Panc1 (cell line): ENCODE results near the gene JAM2. TPM values are rescaled to one million over a fixed set of nuclear protein-coding genes. Genes with fewer than 3 reads are reported as not detected.

ENCODE experiments used
- ATAC-seq: fragments of 200-7000 bp; cut with Tn5 transposase; 2 replicates; pipeline ENCODE4 v1.9.1; 2020; ENCODE audit warnings: mild to moderate bottlenecking, moderate library complexity
- BruUV-seq: library from RNA; stranded (reverse); fragments of 400-500 nt; replicated peaks from 2 replicates; lab custom pipeline; 2021; lab: Mats Ljungman, UMichigan
- CTCF ChIA-PET: fragments of 300-600 bp; sonication (Branson Sonifier 250); formaldehyde crosslinking; loops from one replicate; lab custom pipeline; 2022; ENCODE audit warnings: antibody characterized with exemption; lab: Charles Lee
- POLR2A ChIA-PET: fragments of 300-600 bp; sonication (Branson Sonifier 250); formaldehyde crosslinking; loops from one replicate; lab custom pipeline; 2022; ENCODE audit warnings: antibody characterized with exemption; lab: Charles Lee
- DNase-seq: peaks from one replicate; pipeline ENCODE4 v3.0.0-alpha.2; 2010; ENCODE audit warnings: low read depth, low spot score
- H3K27ac ChIP-seq: 2 replicates; pipeline ENCODE4 v1.5.1; 2011; ENCODE audit warnings: mild to moderate bottlenecking, low read length, inconsistent platforms
- H3K27me3 ChIP-seq: fragments of 200-500 bp; sonication (Bioruptor generic); 2 replicates; pipeline ENCODE4 v1.6.0; 2014; ENCODE audit warnings: low read length, inconsistent platforms; ENCODE audit not compliant: control insufficient read depth, insufficient read depth
- H3K36me3 ChIP-seq: fragments of 200-500 bp; sonication (Bioruptor generic); 2 replicates; pipeline ENCODE4 v1.5.1; 2014; ENCODE audit warnings: inconsistent platforms, mild to moderate bottlenecking, low read length, moderate library complexity; ENCODE audit not compliant: control insufficient read depth, insufficient read depth
- H3K4me1 ChIP-seq: 2 replicates; pipeline ENCODE4 v1.5.1; 2011; ENCODE audit warnings: inconsistent platforms, mild to moderate bottlenecking, low read length, moderate library complexity; ENCODE audit not compliant: control insufficient read depth, insufficient read depth
- H3K4me3 ChIP-seq, 2 experiments: 2 replicates each; pipeline ENCODE4 v1.5.1; 2011 to 2012; ENCODE audit warnings: low read depth in 2 of 2, low read length in 2 of 2, mild to moderate bottlenecking in 2 of 2, inconsistent platforms in 1 of 2, moderate library complexity in 1 of 2
- H3K9me3 ChIP-seq: fragments of 200-500 bp; sonication (Bioruptor generic); 2 replicates; pipeline ENCODE4 v1.5.1; 2014; ENCODE audit warnings: low read depth, mild to moderate bottlenecking, inconsistent platforms, low read length, moderate library complexity; ENCODE audit not compliant: control insufficient read depth, insufficient read depth
- CTCF ChIP-seq: fragments of 450-650 bp; IDR thresholded peaks from 2 replicates; pipeline ENCODE4 v1.5.1; 2017; ENCODE audit warnings: mild to moderate bottlenecking
- POLR2AphosphoS5 ChIP-seq: IDR thresholded peaks from 2 replicates; pipeline ENCODE4 v1.6.1; 2012; ENCODE audit warnings: mild to moderate bottlenecking, low read depth, low read length, moderate library complexity
- REST ChIP-seq, 2 experiments: IDR thresholded peaks; 2 replicates each; pipeline ENCODE4 v1.6.1; 2011 to 2012; ENCODE audit warnings: low read depth in 2 of 2, control low read depth in 1 of 2, low read length in 1 of 2, mild to moderate bottlenecking in 1 of 2, moderate library complexity in 1 of 2; ENCODE audit not compliant: insufficient read depth in 1 of 2
- SIN3A ChIP-seq: IDR thresholded peaks from 2 replicates; pipeline ENCODE4 v1.6.1; 2012; ENCODE audit warnings: low read depth, mild to moderate bottlenecking, low read length, moderate library complexity, borderline replicate concordance; ENCODE audit not compliant: insufficient read depth
- TCF7L2 ChIP-seq: IDR thresholded peaks from 2 replicates; pipeline ENCODE4 v1.6.1; 2011; ENCODE audit warnings: mild to moderate bottlenecking, low read depth, low read length, inconsistent platforms
- in situ Hi-C: cut with HindIII; loops from 2 replicates; pipeline ENCODE4 v1.10.0; 2016; ENCODE audit warnings: low sequenced_read_pairs, low pct_unique_long_range_greater_than_20kb
- intact Hi-C: fragments of 100-400 bp; cut with micrococcal nuclease; formaldehyde crosslinking; loops from one replicate; pipeline ENCODE4 v1.10.0; 2022; ENCODE audit not compliant: unreplicated experiment
- total RNA-seq: library from RNA; stranded (reverse); gene quantifications from one replicate; pipeline ENCODE4 v1.2.1, GENCODE V29; 2021; ENCODE audit not compliant: unreplicated experiment

JAM2 gene
- total RNA-seq, 1 experiment from 2014 or later = 0.21 TPM

- Histone ChIP-seq H3K27me3 (no peaks in the 10 kb centered on the region), H3K27ac (no peak overlapping the region), H3K9me3 (no peaks in the 10 kb centered on the region), H3K4me3 (no peak overlapping the region), H3K4me1 (no peaks in the 10 kb centered on the region), H3K36me3 (no peaks in the 10 kb centered on the region)
- no peak for DNase-seq
- TF ChIP-seq REST (IDR thresholded peaks at IDR 0.05; ENCODE audit: insufficient read depth in 1 of 2, low read depth in 2 of 2, low read length in 1 of 2) (no peak), CTCF (no peak), SIN3A (no peak), TCF7L2 (no peak), POLR2AphosphoS5 (no peak)
- in situ Hi-C loops = no loop called here
- intact Hi-C loops = no loop called here
- no TSS peak for BruUV-seq
- CTCF ChIA-PET = no interaction called here
- POLR2A ChIA-PET = no interaction called here
- ATAC-seq = no peak
These were observed 18.1 kb downstream of the JAM2 start for GRCh38 chr21:25657140-25657539.

GRCh38 chr21:25658427-25659035, 19.5 kb downstream of the JAM2 start:
- intact Hi-C loops (no loop called here), in situ Hi-C loops (no loop called here)
- no peaks in the 10 kb centered on the region for H3K36me3 ChIP-seq
- H3K9me3 ChIP-seq = no peaks in the 10 kb centered on the region
- BruUV-seq = no TSS peak
- DNase-seq (no peak), ATAC-seq (no peak)
- H3K4me3 ChIP-seq = no peak overlapping the region
- no peaks in the 10 kb centered on the region for H3K27me3 ChIP-seq
- no peak overlapping the region for H3K27ac ChIP-seq
- ChIA-PET CTCF (no interaction called here), POLR2A (no interaction called here)
- no peaks in the 10 kb centered on the region for H3K4me1 ChIP-seq
- TF ChIP-seq TCF7L2 (no peak), POLR2AphosphoS5 (no peak), CTCF (no peak), REST (IDR thresholded peaks at IDR 0.05; ENCODE audit: insufficient read depth in 1 of 2, low read depth in 2 of 2, low read length in 1 of 2) (no peak), SIN3A (no peak)
